C4-2B (cell line): ENCODE results near the gene ZNF146.

Source experiments
- CTCF ChIP-seq: fragments of 450-650 bp; conservative IDR thresholded peaks from 2 replicates; pipeline ENCODE4 v1.5.1; 2017; ENCODE audit warnings: mild to moderate bottlenecking
- ZFX ChIP-seq: fragments of 450-650 bp; IDR thresholded peaks from 2 replicates; pipeline ENCODE4 v1.6.1; 2017

GRCh38 chr19:36182612-36183244 lies 32.2 kb upstream of the ZNF146 start:
- TF ChIP-seq CTCF = no peak
- no peak for TF ChIP-seq ZFX
